Hepatocyte (in vitro differentiated cells): ENCODE data around the gene DEFB114. TPM values are rescaled to one million over a fixed set of nuclear protein-coding genes. Genes with fewer than 3 reads are reported as not detected.
A peak's percentile ranks its signal among the peaks of the same experiment; 100 is the strongest.

Experiments
- DNase-seq: peaks from one replicate; pipeline ENCODE4 v3.0.0-alpha.2; 2016; ENCODE audit warnings: low spot score
- H2AFZ ChIP-seq: fragments of 200-600 bp; sonication (generic); 2 replicates; pipeline ENCODE4 v1.6.0; 2016; ENCODE audit warnings: antibody characterized with exemption, mild to moderate bottlenecking
- H3K27ac ChIP-seq: fragments of 200-600 bp; sonication (generic); 2 replicates; pipeline ENCODE4 v1.5.1; 2016; ENCODE audit warnings: mild to moderate bottlenecking
- H3K27me3 ChIP-seq: fragments of 200-600 bp; sonication (generic); 2 replicates; pipeline ENCODE4 v1.6.1; 2016
- H3K36me3 ChIP-seq: fragments of 200-600 bp; sonication (generic); replicated peaks from 2 replicates; pipeline ENCODE4 v1.5.1; 2016; ENCODE audit warnings: low read depth; ENCODE audit not compliant: insufficient read depth
- H3K4me1 ChIP-seq: fragments of 200-600 bp; sonication (generic); 2 replicates; pipeline ENCODE4 v1.5.1; 2016; ENCODE audit warnings: mild to moderate bottlenecking, moderate library complexity; ENCODE audit not compliant: insufficient read depth
- H3K4me2 ChIP-seq: fragments of 200-600 bp; sonication (generic); 2 replicates; pipeline ENCODE4 v1.6.0; 2016
- H3K4me3 ChIP-seq: fragments of 200-600 bp; sonication (generic); 2 replicates; pipeline ENCODE4 v1.5.1; 2016; ENCODE audit warnings: mild to moderate bottlenecking
- H3K79me2 ChIP-seq: fragments of 200-600 bp; sonication (generic); 2 replicates; pipeline ENCODE4 v1.6.0; 2017; ENCODE audit warnings: mild to moderate bottlenecking
- H3K9me2 ChIP-seq: fragments of 200-600 bp; sonication (generic); replicated peaks from 2 replicates; pipeline ENCODE4 v1.6.0; 2017; ENCODE audit warnings: mild to moderate bottlenecking; ENCODE audit not compliant: insufficient read depth
- H3K9me3 ChIP-seq: fragments of 200-600 bp; sonication (generic); 2 replicates; pipeline ENCODE4 v1.5.1; 2016; ENCODE audit warnings: low read depth, mild to moderate bottlenecking
- H4K20me1 ChIP-seq: fragments of 200-600 bp; sonication (generic); 2 replicates; pipeline ENCODE4 v1.6.0; 2016; ENCODE audit warnings: mild to moderate bottlenecking; ENCODE audit not compliant: insufficient read depth, poor library complexity, severe bottlenecking
- CTCF ChIP-seq: fragments of 200-600 bp; sonication (generic); IDR thresholded peaks from 2 replicates; pipeline ENCODE4 v1.5.1; 2016; ENCODE audit warnings: antibody characterized with exemption, mild to moderate bottlenecking; ENCODE audit not compliant: poor library complexity
- EZH2 ChIP-seq: fragments of 200-600 bp; sonication (generic); IDR thresholded peaks from 2 replicates; pipeline ENCODE4 v1.6.1; 2016; ENCODE audit warnings: antibody characterized with exemption, mild to moderate bottlenecking, borderline replicate concordance
- EZH2phosphoT487 ChIP-seq: fragments of 200-600 bp; sonication (generic); IDR thresholded peaks from one replicate; pipeline ENCODE4 v1.6.1; 2018; ENCODE audit warnings: antibody characterized with exemption, mild to moderate bottlenecking, low read depth, moderate library complexity; ENCODE audit not compliant: unreplicated experiment, severe bottlenecking
- WGBS: methylation state at CpG from one replicate; pipeline ENCODE4 v1.1.6; 2016; ENCODE audit warnings: low lambda C conversion rate; ENCODE audit errors: missing lambda C conversion rate; 5-methylcytosine and 5-hydroxymethylcytosine counted together
- polyA plus RNA-seq: library from polyadenylated mRNA; unstranded; fragments of >200 nt; fragmentation: Nextera tagmentation; extraction: Ambion mirVana; gene quantifications from 2 replicates; pipeline ENCODE4 v1.2.1, GENCODE V29; 2016
- total RNA-seq: library from RNA; depleted of rRNA; stranded (reverse); fragments of >200 nt; gene quantifications from 2 replicates; pipeline ENCODE4 v1.2.3, GENCODE V29; 2014

Gene DEFB114
- total and polyA plus RNA-seq, 2 experiments from 2014 or later: not detected

DNA sequence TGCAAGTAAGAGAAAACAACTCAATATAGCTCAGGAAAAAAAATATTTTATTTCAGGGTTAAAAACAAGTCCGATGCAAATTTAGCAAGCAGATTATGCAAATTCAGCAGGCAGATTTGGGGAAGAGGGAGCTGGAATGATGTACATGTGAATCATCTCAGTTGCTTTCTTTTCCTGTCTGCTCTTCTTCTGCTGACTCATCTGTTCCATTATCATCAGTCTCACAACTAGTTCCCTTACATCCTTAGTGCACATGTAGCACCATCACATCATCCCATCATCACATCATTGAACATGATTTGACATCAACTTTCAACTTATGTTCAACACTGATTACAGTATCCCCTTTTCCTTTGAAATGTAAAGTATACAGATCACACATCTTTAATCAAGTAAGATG, 16.9 kb upstream of the DEFB114 start:
- H2AFZ ChIP-seq: no peak overlapping the region
- H3K9me2 ChIP-seq: no peaks in the 10 kb centered on the region
- H3K79me2 ChIP-seq: no peaks in the 10 kb centered on the region
- TF ChIP-seq EZH2 (no peak), EZH2phosphoT487 (no peak), CTCF (no peak)
- no peak overlapping the region for H3K27ac ChIP-seq
- no peaks in the 10 kb centered on the region for H3K36me3 ChIP-seq
- no peaks in the 10 kb centered on the region for H4K20me1 ChIP-seq
- no peaks in the 10 kb centered on the region for H3K4me1 ChIP-seq
- 100% methylated on average over 1 of the region's 1 CpG for WGBS
- H3K27me3 ChIP-seq: no peaks in the 10 kb centered on the region
- no peak overlapping the region for H3K4me2 ChIP-seq
- H3K4me3 ChIP-seq: no peak overlapping the region
- H3K9me3 ChIP-seq: no peaks in the 10 kb centered on the region
- DNase-seq: no peak

DNA sequence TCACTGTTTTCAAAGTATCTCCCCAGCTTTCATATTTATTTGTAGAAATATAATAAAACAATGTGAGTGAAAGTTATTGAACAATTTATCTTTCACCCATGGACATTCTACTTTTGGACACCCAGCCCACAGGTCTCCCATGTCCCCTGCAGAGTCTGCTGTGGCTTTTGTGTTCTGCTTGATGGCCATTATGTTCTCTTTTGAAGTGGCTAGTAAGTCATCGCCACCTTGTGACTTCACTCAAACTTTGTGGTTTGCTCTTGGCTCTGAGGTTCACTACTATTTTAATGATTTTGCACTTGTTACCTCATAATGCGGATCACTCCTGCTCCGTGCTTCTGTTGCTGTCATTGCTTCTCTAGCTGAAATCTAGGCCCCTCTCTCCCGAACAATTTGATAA, 15.6 kb upstream of the DEFB114 start:
- H3K9me3 ChIP-seq: no peaks in the 10 kb centered on the region
- H3K36me3 ChIP-seq: no peaks in the 10 kb centered on the region
- H3K9me2 ChIP-seq: no peaks in the 10 kb centered on the region
- no peak overlapping the region for H3K4me3 ChIP-seq
- DNase-seq: no peak
- H3K4me1 ChIP-seq: no peaks in the 10 kb centered on the region
- H3K4me2 ChIP-seq: no peak overlapping the region
- TF ChIP-seq EZH2 (no peak), EZH2phosphoT487 (no peak), CTCF (no peak)
- no peaks in the 10 kb centered on the region for H3K79me2 ChIP-seq
- H2AFZ ChIP-seq: no peak overlapping the region
- no peaks in the 10 kb centered on the region for H4K20me1 ChIP-seq
- no peaks in the 10 kb centered on the region for H3K27me3 ChIP-seq
- WGBS: 91% methylated on average over 4 of the region's 4 CpGs
- no peak overlapping the region for H3K27ac ChIP-seq

- H3K4me2 ChIP-seq: peak overlapping the region; percentile 55
- H3K4me3 ChIP-seq: no peak overlapping the region
- no peak overlapping the region for H2AFZ ChIP-seq
These were observed 14.6 kb upstream of the DEFB114 start for GRCh38 chr6:49978332-49979226.

More at GRCh38 chr6:49978332-49979226, 14.6 kb upstream of the DEFB114 start:
- Histone ChIP-seq H3K36me3 (no peaks in the 10 kb centered on the region), H3K4me1 (no peaks in the 10 kb centered on the region), H3K79me2 (no peaks in the 10 kb centered on the region), H3K9me3 (no peaks in the 10 kb centered on the region), H4K20me1 (no peaks in the 10 kb centered on the region), H3K27ac (no peak overlapping the region), H3K9me2 (no peaks in the 10 kb centered on the region), H3K27me3 (no peaks in the 10 kb centered on the region)
- TF ChIP-seq CTCF (no peak), EZH2phosphoT487 (no peak), EZH2 (no peak)
- WGBS: 73% methylated on average over 3 of the region's 3 CpGs
- DNase-seq: no peak
